Activated B cell treated with CpG ODN at 0.5 μM for 24 hours (primary cell): ENCODE data around the gene BCLAF1. TPM values are rescaled to one million over a fixed set of nuclear protein-coding genes. Genes with fewer than 3 reads are reported as not detected.

ENCODE experiments used
- ATAC-seq: fragments of 200-7000 bp; cut with Tn5 transposase; one replicate; pipeline ENCODE4 v1.10.0; 2021; ENCODE audit warnings: low read depth, mild to moderate bottlenecking, moderate library complexity
- CTCF ChIA-PET: fragments of 350-600 bp; sonication (Branson Sonifier 250); formaldehyde crosslinking; loops from one replicate; lab custom pipeline; 2021; ENCODE audit warnings: antibody characterized with exemption; lab: Charles Lee
- POLR2A ChIA-PET: fragments of 350-600 bp; sonication (Branson Sonifier 250); formaldehyde crosslinking; loops from one replicate; lab custom pipeline; 2021; ENCODE audit warnings: antibody characterized with exemption; lab: Charles Lee
- DNase-seq: peaks from one replicate; pipeline ENCODE4 v3.0.0; 2022
- H3K27ac Mint-ChIP-seq: one replicate; pipeline ENCODE4 v1.8.0; 2020; ENCODE audit warnings: mixed read lengths
- H3K27me3 Mint-ChIP-seq: one replicate; pipeline ENCODE4 v1.8.0; 2021; ENCODE audit warnings: mixed read lengths
- H3K36me3 Mint-ChIP-seq: one replicate; pipeline ENCODE4 v1.8.0; 2021; ENCODE audit warnings: low read depth, mixed read lengths
- H3K4me1 Mint-ChIP-seq: one replicate; pipeline ENCODE4 v1.8.0; 2021; ENCODE audit warnings: mixed read lengths
- H3K4me3 Mint-ChIP-seq: one replicate; pipeline ENCODE4 v1.8.0; 2020; ENCODE audit warnings: mild to moderate bottlenecking, mixed read lengths
- H3K9me3 Mint-ChIP-seq: one replicate; pipeline ENCODE4 v1.8.0; 2020; ENCODE audit warnings: mixed read lengths
- intact Hi-C: fragments of 100-400 bp; cut with micrococcal nuclease; formaldehyde crosslinking; loops from one replicate; pipeline ENCODE4 v1.15.1; 2024
- total RNA-seq: library from RNA; stranded (reverse); gene quantifications from 2 replicates; pipeline ENCODE4 v1.2.3, GENCODE V29; 2022
- TF ChIP-seq, protein P1 (sequence below): fragments of 200-600 bp; IDR thresholded peaks from one replicate; pipeline ENCODE4 v1.8.0; 2022; ENCODE audit warnings: antibody characterized with exemption, mild to moderate bottlenecking

BCLAF1 gene
- total RNA-seq, 1 donor from 2014 or later: 259 TPM

DNA sequence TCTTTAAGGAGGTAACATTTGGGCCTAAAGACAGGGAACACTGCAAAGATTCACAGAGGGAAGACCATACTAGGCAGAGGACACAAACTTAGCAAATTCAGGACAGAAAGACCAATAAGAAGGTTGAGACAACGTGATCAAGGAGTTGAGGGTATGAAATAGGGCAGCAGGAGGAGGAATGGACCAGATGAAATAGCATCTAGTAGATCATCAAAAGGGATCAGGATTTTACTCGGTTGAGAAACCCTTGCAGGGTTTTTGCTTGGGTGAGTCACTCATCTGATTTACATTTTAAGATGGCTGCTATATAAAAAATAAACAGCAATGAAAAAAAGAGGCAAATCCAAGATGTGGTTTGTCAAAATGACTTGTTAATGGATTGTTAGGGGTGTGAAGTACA is 4.7 kb downstream of the BCLAF1 start:
- intact Hi-C loops: loop anchor here (1.0 to 5.0 kb wide), 3 partner anchors 11 to 262 kb away; no protein-coding TSS in a partner anchor
- ChIA-PET POLR2A (no interaction called here), CTCF (no interaction called here)
- peak overlapping the region; percentile 36 for H3K4me3 Mint-ChIP-seq
- ATAC-seq (no peak), DNase-seq (no peak)
- TF ChIP-seq, protein P1, sequence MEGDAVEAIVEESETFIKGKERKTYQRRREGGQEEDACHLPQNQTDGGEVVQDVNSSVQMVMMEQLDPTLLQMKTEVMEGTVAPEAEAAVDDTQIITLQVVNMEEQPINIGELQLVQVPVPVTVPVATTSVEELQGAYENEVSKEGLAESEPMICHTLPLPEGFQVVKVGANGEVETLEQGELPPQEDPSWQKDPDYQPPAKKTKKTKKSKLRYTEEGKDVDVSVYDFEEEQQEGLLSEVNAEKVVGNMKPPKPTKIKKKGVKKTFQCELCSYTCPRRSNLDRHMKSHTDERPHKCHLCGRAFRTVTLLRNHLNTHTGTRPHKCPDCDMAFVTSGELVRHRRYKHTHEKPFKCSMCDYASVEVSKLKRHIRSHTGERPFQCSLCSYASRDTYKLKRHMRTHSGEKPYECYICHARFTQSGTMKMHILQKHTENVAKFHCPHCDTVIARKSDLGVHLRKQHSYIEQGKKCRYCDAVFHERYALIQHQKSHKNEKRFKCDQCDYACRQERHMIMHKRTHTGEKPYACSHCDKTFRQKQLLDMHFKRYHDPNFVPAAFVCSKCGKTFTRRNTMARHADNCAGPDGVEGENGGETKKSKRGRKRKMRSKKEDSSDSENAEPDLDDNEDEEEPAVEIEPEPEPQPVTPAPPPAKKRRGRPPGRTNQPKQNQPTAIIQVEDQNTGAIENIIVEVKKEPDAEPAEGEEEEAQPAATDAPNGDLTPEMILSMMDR: no peak
- H3K9me3 Mint-ChIP-seq: no peaks in the 10 kb centered on the region
- no peaks in the 10 kb centered on the region for H3K27me3 Mint-ChIP-seq
- peak overlapping the region; percentile 18 for H3K27ac Mint-ChIP-seq
- H3K36me3 Mint-ChIP-seq: peaks cover 66% of the 10 kb centered on the region
- H3K4me1 Mint-ChIP-seq: peaks cover 85% of the 10 kb centered on the region

DNA sequence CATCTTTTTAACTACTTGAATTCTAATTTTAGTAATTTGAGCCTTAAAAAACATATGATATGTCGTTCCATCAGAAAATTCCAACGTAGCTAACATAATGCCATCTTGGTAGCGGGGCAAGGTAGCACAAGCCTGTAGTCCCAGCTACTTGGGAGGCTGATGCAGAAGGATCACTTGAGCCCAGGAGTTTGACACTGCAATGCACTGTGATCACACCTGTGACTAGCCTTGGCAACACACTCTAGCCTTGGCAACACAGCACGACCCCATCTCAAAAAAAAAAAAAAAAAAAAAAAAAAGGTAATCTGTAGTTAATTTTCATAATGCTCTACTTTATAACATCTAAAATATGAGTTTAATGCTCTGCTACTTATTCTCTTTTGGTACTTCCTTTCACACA is 6.7 kb downstream of the BCLAF1 start:
- CTCF ChIA-PET: no interaction called here
- Mint-ChIP-seq H3K36me3 (peaks cover 65% of the 10 kb centered on the region), H3K27me3 (no peaks in the 10 kb centered on the region), H3K4me1 (peaks cover 79% of the 10 kb centered on the region), H3K4me3 (peak overlapping the region; percentile 56), H3K27ac (peak overlapping the region; percentile 31), H3K9me3 (no peaks in the 10 kb centered on the region)
- no peak for ATAC-seq
- POLR2A ChIA-PET: interaction anchor here (0.7 kb wide), 1 partner anchor 432 kb away, joined by 3 read pairs; no protein-coding TSS in a partner anchor
- DNase-seq: no peak
- TF ChIP-seq, protein P1: no peak
- intact Hi-C loops: loop anchor here (5.0 kb wide), 1 partner anchor 34 kb away; no protein-coding TSS in a partner anchor

DNA sequence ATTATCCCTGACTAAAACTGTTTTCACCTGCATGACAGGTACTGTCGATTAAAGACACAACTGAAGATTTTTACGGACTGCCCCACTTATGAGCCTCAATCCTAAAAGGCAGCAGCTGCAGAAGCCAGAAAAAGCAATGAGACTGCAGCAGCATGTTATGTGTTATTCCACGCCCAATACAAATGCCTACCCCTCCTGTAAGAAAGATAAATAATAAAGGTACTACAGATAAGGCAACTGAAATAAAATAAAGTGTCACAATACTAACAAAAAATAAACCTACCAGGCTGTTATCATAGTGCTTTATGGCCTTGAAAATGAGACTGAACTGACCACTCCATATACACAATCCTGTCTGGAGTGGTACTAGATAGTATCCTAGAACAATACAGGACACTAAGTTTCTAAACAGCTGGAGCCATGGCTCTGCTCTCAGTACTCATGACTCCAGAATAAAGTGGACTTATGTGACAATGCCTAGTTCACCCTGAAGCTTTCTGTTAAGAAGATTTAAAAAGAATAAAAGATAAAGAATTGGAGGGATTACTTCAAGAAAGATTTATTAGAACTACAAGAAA is 9.5 kb downstream of the BCLAF1 start:
- no peak overlapping the region for H3K4me3 Mint-ChIP-seq
- TF ChIP-seq, protein P1: no peak
- POLR2A ChIA-PET: no interaction called here

DNA sequence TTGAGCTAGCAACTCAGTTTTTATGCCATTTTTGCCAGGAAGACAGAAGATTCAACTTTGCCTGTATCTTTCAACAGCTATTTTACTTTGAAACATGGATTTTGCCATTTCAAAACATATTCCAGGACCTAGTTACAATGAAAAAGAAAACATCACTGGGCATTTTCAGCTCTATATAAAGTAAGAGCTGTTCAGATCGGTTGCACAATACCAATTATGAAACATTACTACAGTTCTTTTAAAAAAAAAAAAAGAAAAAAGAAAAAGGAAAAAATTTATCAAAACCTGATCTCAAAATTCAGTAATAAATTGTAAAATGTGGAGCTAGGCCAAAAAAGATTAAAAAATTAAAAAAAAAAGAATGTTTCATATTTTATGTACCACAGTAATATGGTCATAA is 15.6 kb downstream of the BCLAF1 start:
- Mint-ChIP-seq H3K4me1 (peaks cover 2% of the 10 kb centered on the region), H3K27me3 (no peaks in the 10 kb centered on the region), H3K36me3 (peaks cover 81% of the 10 kb centered on the region), H3K9me3 (no peaks in the 10 kb centered on the region), H3K4me3 (no peak overlapping the region), H3K27ac (no peak overlapping the region)
- ChIA-PET POLR2A (interaction anchor here (0.7 to 1.6 kb wide), 2 partner anchors 16 to 512 kb away, joined by 7 to 10 read pairs; partner anchors contain the start of gene BCLAF1), CTCF (interaction anchor here (1.2 kb wide), 1 partner anchor 43 kb away, joined by 3 read pairs; no protein-coding TSS in a partner anchor)
- DNase-seq (no peak), ATAC-seq (no peak)
- TF ChIP-seq, protein P1: no peak
- intact Hi-C loops: loop anchor here (1.0 kb wide), 1 partner anchor 10 kb away; no protein-coding TSS in a partner anchor

More for the DNA sequence above, 9.5 kb downstream of the BCLAF1 start:
- ATAC-seq (no peak), DNase-seq (no peak)
- Mint-ChIP-seq H3K27ac (no peak overlapping the region), H3K9me3 (no peaks in the 10 kb centered on the region), H3K4me1 (peaks cover 53% of the 10 kb centered on the region), H3K36me3 (peaks cover 74% of the 10 kb centered on the region), H3K27me3 (no peaks in the 10 kb centered on the region)
- intact Hi-C loops: loop anchor here (5.0 kb wide), 1 partner anchor 37 kb away; no protein-coding TSS in a partner anchor
- CTCF ChIA-PET: no interaction called here

DNA sequence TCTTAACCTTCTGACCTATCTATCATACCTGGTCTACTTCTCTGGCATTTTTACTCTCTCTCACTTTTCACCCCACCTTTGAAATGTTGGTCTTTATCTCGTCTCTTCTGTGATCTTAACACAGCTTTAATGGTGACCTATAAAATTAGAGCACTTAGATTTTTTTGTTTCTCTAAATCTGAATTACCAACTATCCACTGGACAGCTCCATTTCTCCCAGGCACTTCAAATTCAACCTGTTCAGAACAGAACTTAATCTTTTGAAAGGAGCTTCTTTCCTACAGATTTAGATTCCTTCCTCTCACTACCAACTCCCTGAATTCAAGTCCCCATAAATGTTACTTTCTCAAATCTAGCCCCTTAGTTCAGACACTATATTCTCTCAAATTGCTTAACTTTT is 24.5 kb downstream of the BCLAF1 start:
- Mint-ChIP-seq H3K4me3 (no peak overlapping the region), H3K9me3 (no peaks in the 10 kb centered on the region), H3K27ac (no peak overlapping the region), H3K36me3 (peaks cover 86% of the 10 kb centered on the region), H3K27me3 (no peaks in the 10 kb centered on the region), H3K4me1 (no peaks in the 10 kb centered on the region)
- CTCF ChIA-PET: no interaction called here
- DNase-seq (no peak), ATAC-seq (no peak)
- POLR2A ChIA-PET: no interaction called here
- TF ChIP-seq, protein P1: no peak
- intact Hi-C loops: no loop called here
